Measurements from ENCODE around the gene LGMN. TPM values are rescaled to one million over a fixed set of nuclear protein-coding genes. Genes with fewer than 3 reads are reported as not detected.
A peak's percentile ranks its signal among the peaks of the same experiment; 100 is the strongest.

The LGMN gene
- total and polyA plus RNA-seq, 2 of the 8 experiments (the other 6 are each of a cell fraction or from before 2014, with no cell fraction given) = 57.4 to 83.4 TPM

- Histone ChIP-seq H3K4me1 (replicated peaks in 1 of 4; ENCODE audit: control insufficient read depth in 3 of 4, insufficient read depth in 4 of 4, low read length in 3 of 4) (no peaks in the 10 kb centered on the region), H3K36me3 (ENCODE audit: control insufficient read depth in 2 of 4, insufficient read depth in 4 of 4, low read length in 3 of 4) (peaks cover 4 to 14% (median 4%) of the 10 kb centered on the region in 4 experiments; a peak in 5 of 8 replicates), H3K9me3 (ENCODE audit: insufficient read depth in 2 of 2, low read depth in 1 of 2, low read length in 1 of 2) (no peaks in the 10 kb centered on the region), H2BK20ac (ENCODE audit: low read length) (no peak overlapping the region), H3K23ac (ENCODE audit: insufficient read length) (no peak overlapping the region), H3K23me2 (ENCODE audit: low read depth, low read length) (no peaks in the 10 kb centered on the region), H3K4ac (replicated peaks; ENCODE audit: insufficient read length, low read depth, low read length) (no peak overlapping the region), H4K20me1 (replicated peaks in 1 of 2; ENCODE audit: control insufficient read depth in 1 of 2, insufficient read depth in 2 of 2, low read length in 2 of 2) (peaks cover 0 to 6% of the 10 kb centered on the region in 2 experiments), H4K91ac (replicated peaks; ENCODE audit: insufficient read length, low read length) (no peak overlapping the region), H2AFZ (ENCODE audit: low read length) (no peak overlapping the region), H3K4me2 (ENCODE audit: insufficient read depth in 1 of 2, low read depth in 2 of 2, low read length in 2 of 2) (no peak overlapping the region), H3K79me1 (ENCODE audit: low read depth, low read length) (no peaks in the 10 kb centered on the region; the same call in 1 of the 2 replicates), H2BK15ac (ENCODE audit: low read length) (no peak overlapping the region), H4K5ac (ENCODE audit: insufficient read length, low read depth, low read length) (no peak overlapping the region), H3K56ac (replicated peaks; ENCODE audit: insufficient read length, low read depth, low read length) (no peak overlapping the region), H3K27ac (ENCODE audit: low read depth, low read length) (no peak overlapping the region), H3K27me3 (replicated peaks in 1 of 4; ENCODE audit: control insufficient read depth in 3 of 4, extremely low read depth in 1 of 4, insufficient read depth in 3 of 4, low read length in 3 of 4) (no peaks in the 10 kb centered on the region), H2BK12ac (ENCODE audit: low read depth, low read length) (no peak overlapping the region), H4K8ac (ENCODE audit: extremely low read depth, insufficient read depth, low read length) (no peak overlapping the region), H3K4me3 (ENCODE audit: extremely low read depth in 1 of 4, insufficient read depth in 2 of 4, low read depth in 3 of 4, low read length in 4 of 4) (no peak overlapping the region), H3K79me2 (ENCODE audit: control insufficient read depth in 1 of 2, insufficient read depth in 2 of 2, low read length in 2 of 2) (peaks cover 0 to under 1% of the 10 kb centered on the region in 2 experiments; a peak in 1 of 4 replicates), H2AK5ac (ENCODE audit: low read depth, low read length) (no peak overlapping the region; the same call in 1 of the 2 replicates), H2BK120ac (replicated peaks; ENCODE audit: low read depth, low read length) (no peak overlapping the region), H3K18ac (ENCODE audit: extremely low read depth, low read length) (no peak overlapping the region), H3K14ac (ENCODE audit: insufficient read length) (no peak overlapping the region), H2BK5ac (ENCODE audit: low read depth, low read length) (peak overlapping the region; percentile 44; the same call in 1 of the 2 replicates), H3K9ac (replicated peaks in 1 of 4; ENCODE audit: extremely low read depth in 1 of 4, low read depth in 3 of 4, low read length in 3 of 4) (no peak overlapping the region)
- no peak for DNase-seq (ENCODE audit: low read depth in 1 of 2, low spot score in 2 of 2)
- no peak for FAIRE-seq
- 88% methylated on average over 6 of the region's 8 CpGs; no CpG with 5 or more reads in 1 of the 2 experiments for WGBS, 2 experiments (ENCODE audit: extremely low coverage in 1 of 2, insufficient coverage in 1 of 2, insufficient read length in 1 of 2, insufficient replicate concordance in 2 of 2, low coverage in 1 of 2, low lambda C conversion rate in 2 of 2, missing lambda C conversion rate in 1 of 2)
- ChIA-PET CTCF (ENCODE audit: partially characterized antibody) (interaction anchor here (1.3 kb wide), 1 partner anchor 34 kb away, joined by 3 read pairs; no protein-coding TSS in a partner anchor), POLR2A (ENCODE audit: partially characterized antibody) (no interaction called here)
- peak; percentile 51; the same call in 1 of the 2 replicates for TF ChIP-seq CEBPB (IDR thresholded peaks at IDR 0.05; ENCODE audit: low read depth, low read length)
- no peak for TF ChIP-seq CHD2 (IDR thresholded peaks at IDR 0.05; ENCODE audit: low read length)
Observed at GRCh38 chr14:92728759-92729364, 19.6 kb downstream of the LGMN start.

Data from H1 (cell line).